Duodenal mucosa (tissue), 2 donors: ENCODE results near the gene CACNA1I.

ENCODE experiments used
- H3K27ac ChIP-seq: one replicate; pipeline ENCODE4 v1.7.0; 2013; ENCODE audit warnings: low read depth, low read length
- H3K27me3 ChIP-seq, 2 donors: one replicate each; pipeline ENCODE4 v1.7.0; 2013; ENCODE audit warnings: low read length in 2 of 2, control low read depth in 1 of 2; ENCODE audit not compliant: insufficient read depth in 2 of 2, control insufficient read depth in 1 of 2
- H3K36me3 ChIP-seq, 2 donors: one replicate each; pipeline ENCODE4 v1.7.0; 2013; ENCODE audit warnings: low read length in 2 of 2, control low read depth in 1 of 2; ENCODE audit not compliant: insufficient read depth in 2 of 2, control insufficient read depth in 1 of 2
- H3K4me1 ChIP-seq, 2 donors: one replicate each; pipeline ENCODE4 v1.7.0; 2013; ENCODE audit warnings: low read length in 2 of 2, control low read depth in 1 of 2; ENCODE audit not compliant: insufficient read depth in 2 of 2, control insufficient read depth in 1 of 2
- H3K4me3 ChIP-seq, 2 donors: one replicate each; pipeline ENCODE4 v1.7.0; 2013; ENCODE audit warnings: low read length in 2 of 2, low read depth in 1 of 2
- H3K9ac ChIP-seq, 2 donors: one replicate each; pipeline ENCODE4 v1.7.0; 2013; ENCODE audit warnings: low read length in 2 of 2, low read depth in 1 of 2
- H3K9me3 ChIP-seq, 2 donors: one replicate each; pipeline ENCODE4 v1.7.0; 2013; ENCODE audit warnings: low read length in 2 of 2, control low read depth in 1 of 2; ENCODE audit not compliant: control insufficient read depth in 1 of 2

The CACNA1I gene

DNA sequence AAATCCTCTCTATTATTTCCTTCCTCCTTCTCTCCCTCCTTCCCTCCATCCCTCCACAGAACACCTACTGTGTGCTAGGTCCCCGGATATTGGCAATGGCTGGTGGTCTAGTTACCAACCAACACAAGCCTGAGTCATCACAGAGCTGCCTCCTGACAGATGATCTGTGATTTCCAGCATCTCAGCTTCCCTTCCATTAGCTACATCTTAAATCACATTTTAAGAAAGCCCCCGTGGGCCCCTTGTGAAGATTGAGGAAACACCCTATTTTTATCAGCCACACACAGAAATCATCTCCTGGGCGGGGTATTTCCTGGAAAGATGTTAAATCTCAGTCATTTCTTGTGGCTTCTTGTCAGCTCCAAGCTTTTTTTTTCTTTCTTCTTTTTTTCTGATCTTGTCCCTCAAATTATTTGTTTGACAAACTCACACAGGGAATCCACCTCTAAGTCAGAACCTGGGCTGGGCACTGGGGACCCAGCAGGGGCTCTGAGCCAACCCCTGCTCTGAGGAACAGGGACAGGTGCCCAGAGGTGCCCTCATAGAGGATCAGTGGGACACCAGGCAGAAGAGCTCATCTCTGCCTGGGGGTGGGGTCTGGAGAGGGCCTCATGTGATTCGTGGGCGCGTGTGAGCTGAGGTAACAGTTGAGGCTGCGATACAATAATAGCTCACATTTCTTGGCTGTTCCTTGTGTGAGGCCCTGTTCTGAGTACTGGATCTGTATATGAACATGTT is 42.4 kb downstream of the CACNA1I start:
- H3K4me3 ChIP-seq = no peak overlapping the region
- peaks cover 3 to 27% of the 10 kb centered on the region in 2 donors for H3K27me3 ChIP-seq
- no peak overlapping the region for H3K27ac ChIP-seq
- no peaks in the 10 kb centered on the region for H3K9me3 ChIP-seq
- no peaks in the 10 kb centered on the region for H3K36me3 ChIP-seq
- H3K4me1 ChIP-seq = no peaks in the 10 kb centered on the region
- H3K9ac ChIP-seq = no peak overlapping the region

DNA sequence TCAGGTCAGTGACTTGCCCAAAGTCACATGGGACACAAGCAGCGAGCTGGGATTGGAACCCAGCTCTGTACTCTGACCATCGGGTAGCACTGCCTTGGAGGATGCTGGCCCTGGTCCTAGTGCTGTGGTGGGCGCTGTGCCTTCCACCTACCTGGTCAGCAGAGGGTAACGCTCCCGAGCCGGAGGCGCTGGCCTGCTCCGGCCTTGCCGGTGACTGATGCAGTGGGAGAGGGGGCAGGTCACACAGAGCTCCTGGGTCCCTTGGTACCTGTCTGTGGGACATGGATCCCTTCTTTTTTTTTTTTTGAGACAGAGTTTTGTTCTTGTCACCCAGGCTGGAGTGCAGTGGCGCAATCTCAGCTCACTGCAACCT is 43.0 kb downstream of the CACNA1I start:
- H3K4me1 ChIP-seq = no peaks in the 10 kb centered on the region
- no peaks in the 10 kb centered on the region for H3K36me3 ChIP-seq
- H3K4me3 ChIP-seq = no peak overlapping the region
- H3K27ac ChIP-seq = no peak overlapping the region
- H3K9me3 ChIP-seq = no peaks in the 10 kb centered on the region
- no peak overlapping the region for H3K9ac ChIP-seq
- peaks cover 3 to 32% of the 10 kb centered on the region in 2 donors for H3K27me3 ChIP-seq

DNA sequence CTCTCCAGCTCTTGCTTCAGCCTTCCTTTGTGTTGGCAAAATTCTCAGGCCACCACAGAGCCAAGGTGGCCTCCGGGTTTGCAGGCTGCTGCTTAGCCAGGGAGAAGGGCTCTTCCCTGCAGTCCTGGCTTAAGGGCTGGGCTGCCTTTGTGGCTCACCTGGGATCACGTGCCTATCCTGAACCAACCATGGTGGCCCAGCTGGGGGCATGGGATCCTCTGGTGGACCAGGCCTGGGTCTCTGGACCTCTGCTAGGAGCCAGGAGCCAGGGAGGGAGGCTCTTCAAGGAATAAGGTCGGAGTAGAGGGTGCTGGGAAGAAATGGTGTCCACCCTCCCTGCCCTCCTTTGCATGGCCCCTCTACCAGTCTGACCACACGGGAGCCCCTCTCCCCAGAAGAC is 43.9 kb downstream of the CACNA1I start:
- peaks cover 3 to 36% of the 10 kb centered on the region in 2 donors for H3K27me3 ChIP-seq
- H3K36me3 ChIP-seq = no peaks in the 10 kb centered on the region
- no peak overlapping the region for H3K27ac ChIP-seq
- H3K9ac ChIP-seq = no peak overlapping the region
- no peaks in the 10 kb centered on the region for H3K9me3 ChIP-seq
- H3K4me1 ChIP-seq = no peaks in the 10 kb centered on the region
- H3K4me3 ChIP-seq = no peak overlapping the region

DNA sequence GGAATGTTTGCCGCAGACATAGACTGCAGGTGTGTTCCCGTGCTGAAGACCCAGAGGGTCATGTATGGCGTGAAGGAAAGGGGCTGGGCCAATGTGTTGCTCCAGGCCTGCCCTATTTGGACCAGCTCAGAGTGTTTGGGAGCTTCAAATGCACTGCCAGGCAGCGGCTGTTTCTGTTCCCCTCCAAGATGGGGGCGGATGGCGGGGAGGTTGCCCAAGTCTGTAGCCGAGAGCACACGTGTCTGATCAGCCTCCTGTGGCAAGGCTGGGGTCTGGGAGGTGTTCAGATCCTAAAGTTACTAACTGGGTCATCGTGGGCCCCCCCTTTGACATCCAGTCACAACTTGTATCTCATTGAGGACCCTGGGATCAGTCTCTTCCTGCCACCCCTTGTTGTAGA is 45.5 kb downstream of the CACNA1I start:
- no peaks in the 10 kb centered on the region for H3K4me1 ChIP-seq
- no peak overlapping the region for H3K27ac ChIP-seq
- H3K9ac ChIP-seq = no peak overlapping the region
- H3K36me3 ChIP-seq = no peaks in the 10 kb centered on the region
- no peaks in the 10 kb centered on the region for H3K9me3 ChIP-seq
- H3K27me3 ChIP-seq = peaks cover 3 to 28% of the 10 kb centered on the region in 2 donors
- H3K4me3 ChIP-seq = no peak overlapping the region

DNA sequence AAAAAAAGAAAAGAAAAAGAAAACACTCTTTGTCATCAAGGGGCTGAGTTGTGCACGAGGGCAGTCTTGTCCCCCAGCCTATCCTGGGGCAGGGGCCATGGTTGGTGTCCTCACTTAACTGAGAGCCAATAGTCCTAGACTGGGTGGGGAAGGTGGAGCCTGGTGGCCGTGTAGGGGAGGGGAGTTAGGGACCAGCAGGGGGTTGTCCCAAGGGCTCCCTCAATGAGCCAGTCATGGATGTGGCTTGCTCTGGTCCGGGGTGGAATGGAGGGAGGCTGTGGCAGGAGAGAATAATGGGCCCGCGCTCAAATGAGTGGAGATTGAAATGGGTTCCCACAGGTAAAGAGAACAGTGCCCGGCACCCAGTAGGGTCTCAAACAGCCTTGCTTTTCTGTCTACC is 46.2 kb downstream of the CACNA1I start:
- H3K9me3 ChIP-seq = no peaks in the 10 kb centered on the region
- no peak overlapping the region for H3K4me3 ChIP-seq
- peaks cover 3 to 28% of the 10 kb centered on the region in 2 donors for H3K27me3 ChIP-seq
- no peaks in the 10 kb centered on the region for H3K4me1 ChIP-seq
- H3K36me3 ChIP-seq = no peaks in the 10 kb centered on the region
- no peak overlapping the region for H3K9ac ChIP-seq
- no peak overlapping the region for H3K27ac ChIP-seq

DNA sequence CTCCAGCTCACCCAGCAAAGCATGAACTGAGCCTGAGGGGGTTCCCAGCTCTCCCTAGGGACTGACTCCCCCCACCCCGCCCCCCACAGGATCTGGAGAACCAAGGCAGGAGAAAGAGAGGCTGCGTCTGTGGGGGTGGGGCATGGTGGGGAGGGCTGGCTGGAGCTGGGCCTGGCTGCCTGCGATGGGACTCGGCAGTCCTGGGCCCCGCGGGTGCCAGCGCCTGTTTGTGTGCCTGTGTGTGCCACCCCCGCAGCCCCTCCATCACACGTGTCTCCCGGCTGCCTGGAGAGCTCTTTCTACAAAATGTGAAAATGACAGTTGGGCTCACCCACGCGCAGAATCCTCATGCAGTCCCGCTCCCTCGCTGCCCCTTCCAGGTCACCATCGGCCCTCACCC is 46.8 kb downstream of the CACNA1I start:
- Histone ChIP-seq H3K36me3 (no peaks in the 10 kb centered on the region), H3K27ac (no peak overlapping the region), H3K9me3 (no peaks in the 10 kb centered on the region), H3K9ac (no peak overlapping the region), H3K4me3 (no peak overlapping the region), H3K27me3 (peaks cover 3 to 30% of the 10 kb centered on the region in 2 donors), H3K4me1 (no peaks in the 10 kb centered on the region)

DNA sequence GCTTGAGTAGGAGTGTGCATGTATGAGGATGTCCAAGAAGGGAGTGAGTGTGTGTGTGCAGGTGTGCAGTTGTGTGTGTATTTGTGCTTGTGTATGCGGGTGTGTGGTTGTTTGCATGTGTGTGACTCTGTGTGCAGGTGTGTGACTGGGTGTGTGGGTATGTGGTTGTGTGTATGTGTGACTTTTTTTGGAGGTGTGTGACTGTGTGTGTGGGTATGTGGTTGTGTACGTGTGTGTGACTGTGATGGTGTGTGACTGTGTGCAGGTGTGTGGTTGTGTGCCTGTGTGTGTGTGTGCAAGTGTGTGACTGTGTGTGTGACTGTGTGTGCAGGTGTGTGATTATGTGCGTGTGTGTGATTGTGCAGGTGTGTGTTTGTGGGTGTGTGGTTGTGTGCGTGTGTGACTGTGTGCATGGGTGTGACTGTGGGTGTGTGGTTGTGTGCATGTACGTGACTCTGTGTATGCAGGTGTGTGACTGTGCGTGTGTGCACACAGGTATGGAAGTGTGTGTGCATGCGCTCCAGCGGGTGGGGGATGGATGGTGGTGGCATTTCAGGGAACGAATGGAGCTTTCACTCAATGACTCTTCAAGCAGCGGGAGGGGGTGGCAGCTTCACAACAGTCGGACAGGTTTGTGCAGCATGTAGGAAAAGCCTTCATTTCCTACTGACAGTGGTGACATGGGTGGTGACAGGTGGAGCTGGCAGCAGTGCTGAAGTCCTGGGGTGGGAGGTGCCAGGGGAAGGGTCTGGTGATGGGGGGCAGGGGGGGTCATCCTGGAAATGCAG is 47.6 kb downstream of the CACNA1I start:
- no peaks in the 10 kb centered on the region for H3K4me1 ChIP-seq
- H3K9me3 ChIP-seq = no peaks in the 10 kb centered on the region
- H3K27me3 ChIP-seq = peaks cover 6 to 32% of the 10 kb centered on the region in 2 donors
- no peak overlapping the region for H3K9ac ChIP-seq
- no peak overlapping the region for H3K27ac ChIP-seq
- H3K4me3 ChIP-seq = no peak overlapping the region
- no peaks in the 10 kb centered on the region for H3K36me3 ChIP-seq

DNA sequence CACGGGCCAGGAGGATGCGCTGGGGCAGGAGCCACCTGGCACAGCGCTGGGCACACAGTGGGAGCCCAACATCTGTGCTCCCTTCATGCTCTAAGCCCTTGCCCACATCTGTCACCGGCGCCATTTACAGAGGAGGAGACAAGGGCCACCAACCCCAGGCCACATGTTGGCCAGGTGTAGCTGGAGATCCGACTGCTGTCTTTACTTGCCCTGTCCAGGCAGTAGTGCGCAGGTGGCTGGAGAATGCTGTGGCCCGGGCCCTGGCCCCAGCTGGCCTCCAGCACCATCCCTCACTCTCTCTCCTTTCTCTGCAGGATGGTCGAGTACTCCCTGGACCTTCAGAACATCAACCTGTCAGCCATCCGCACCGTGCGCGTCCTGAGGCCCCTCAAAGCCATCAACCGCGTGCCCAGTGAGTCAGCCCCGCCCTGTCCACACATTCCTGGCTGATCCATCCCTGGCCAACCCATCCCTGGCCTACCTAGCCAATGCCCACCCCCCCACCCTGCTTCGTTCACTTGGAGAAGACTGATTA is 48.5 kb downstream of the CACNA1I start:
- Histone ChIP-seq H3K27me3 (peaks cover 12 to 38% of the 10 kb centered on the region in 2 donors), H3K4me1 (no peaks in the 10 kb centered on the region), H3K9me3 (no peaks in the 10 kb centered on the region)

DNA sequence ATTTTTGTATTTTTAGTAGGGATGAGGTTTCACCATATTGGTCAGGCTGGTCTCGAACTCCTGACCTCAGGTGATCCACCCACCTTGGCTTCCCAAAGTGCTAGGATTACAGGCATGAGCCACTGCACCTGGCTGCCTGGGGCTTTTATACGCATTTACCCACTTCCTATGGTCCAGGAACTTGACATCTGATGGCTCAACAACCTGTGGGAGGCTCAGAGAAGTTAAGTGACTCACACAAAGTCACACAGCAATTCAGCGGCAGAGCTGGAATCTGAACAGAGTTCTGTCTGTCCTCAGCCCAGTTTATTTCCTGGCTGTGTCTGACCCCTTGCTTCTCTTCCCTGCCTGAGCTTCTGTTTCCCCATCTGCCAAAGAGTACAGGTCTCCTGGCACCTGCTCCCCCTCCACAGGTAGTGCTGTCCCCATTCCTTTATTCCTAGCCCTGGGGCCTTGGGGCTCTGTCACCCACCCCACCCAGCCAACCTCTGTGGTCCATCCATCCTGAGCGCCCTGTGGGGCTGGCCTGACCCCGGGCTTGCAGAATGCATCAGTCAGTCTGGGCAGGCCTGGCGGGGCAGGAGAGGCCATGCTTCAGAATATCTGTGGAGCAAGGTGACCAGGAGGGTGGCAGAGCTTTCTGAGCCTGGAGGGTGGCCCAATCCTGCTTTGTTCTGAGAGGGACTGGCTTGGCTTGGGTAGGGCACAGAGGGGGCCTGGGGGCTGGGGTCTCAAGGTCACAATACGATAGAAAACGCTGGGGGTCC is 50.6 kb downstream of the CACNA1I start:
- H3K9me3 ChIP-seq = no peaks in the 10 kb centered on the region
- no peaks in the 10 kb centered on the region for H3K36me3 ChIP-seq
- H3K4me1 ChIP-seq = no peaks in the 10 kb centered on the region
- no peak overlapping the region for H3K27ac ChIP-seq
- H3K27me3 ChIP-seq = peaks cover 17 to 38% of the 10 kb centered on the region in 2 donors
- H3K9ac ChIP-seq = no peak overlapping the region
- no peak overlapping the region for H3K4me3 ChIP-seq

More for the DNA sequence above, 48.5 kb downstream of the CACNA1I start:
- Histone ChIP-seq H3K27ac (no peak overlapping the region), H3K36me3 (no peaks in the 10 kb centered on the region), H3K4me3 (no peak overlapping the region), H3K9ac (no peak overlapping the region)

DNA sequence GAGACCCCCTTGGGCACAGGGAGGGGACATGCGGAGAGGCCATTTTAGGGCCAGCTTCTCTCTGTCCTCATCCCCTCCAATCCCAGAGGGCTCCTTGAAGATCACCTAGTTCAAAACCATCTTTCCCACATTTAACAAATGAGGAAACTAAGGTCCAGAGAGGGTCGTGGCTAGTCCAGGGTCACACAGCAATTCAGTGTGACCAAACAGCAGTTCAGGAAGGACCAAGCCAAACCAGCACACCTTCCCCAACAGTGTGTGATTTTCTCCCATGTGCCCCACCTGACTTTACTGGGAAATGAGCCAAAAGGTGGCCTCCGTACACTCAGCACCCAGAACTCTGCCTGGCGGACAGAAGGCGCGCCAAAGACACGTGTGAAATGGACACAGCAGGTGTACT is 51.3 kb downstream of the CACNA1I start:
- Histone ChIP-seq H3K9me3 (no peaks in the 10 kb centered on the region), H3K4me1 (no peaks in the 10 kb centered on the region), H3K27me3 (peaks cover 15 to 41% of the 10 kb centered on the region in 2 donors)

More for the DNA sequence above, 51.3 kb downstream of the CACNA1I start:
- H3K36me3 ChIP-seq = no peaks in the 10 kb centered on the region
- H3K27ac ChIP-seq = no peak overlapping the region
- H3K4me3 ChIP-seq = no peak overlapping the region
- H3K9ac ChIP-seq = no peak overlapping the region
